Thyroid gland (tissue), 4 donors: ENCODE results near the gene FGGY.

Experiments
- POLR2A ChIP-seq, 2 donors: fragments of 450-650 bp; IDR thresholded peaks; one replicate each; pipeline ENCODE4 v1.6.1; 2017; ENCODE audit warnings: antibody characterized with exemption in 2 of 2, mild to moderate bottlenecking in 2 of 2, moderate library complexity in 1 of 2
- TF ChIP-seq, protein P1 (sequence below), 6 experiments: fragments of 200-600 bp in 3 of 6; fragments of 450-650 bp in 3 of 6; sonication (generic) in 3 of 6; IDR thresholded peaks; one replicate each; pipeline ENCODE4 v1.5.1; 2016 to 2019; ENCODE audit warnings: antibody characterized with exemption in 6 of 6, mild to moderate bottlenecking in 2 of 6, inconsistent platforms in 1 of 6, moderate library complexity in 1 of 6

DNA sequence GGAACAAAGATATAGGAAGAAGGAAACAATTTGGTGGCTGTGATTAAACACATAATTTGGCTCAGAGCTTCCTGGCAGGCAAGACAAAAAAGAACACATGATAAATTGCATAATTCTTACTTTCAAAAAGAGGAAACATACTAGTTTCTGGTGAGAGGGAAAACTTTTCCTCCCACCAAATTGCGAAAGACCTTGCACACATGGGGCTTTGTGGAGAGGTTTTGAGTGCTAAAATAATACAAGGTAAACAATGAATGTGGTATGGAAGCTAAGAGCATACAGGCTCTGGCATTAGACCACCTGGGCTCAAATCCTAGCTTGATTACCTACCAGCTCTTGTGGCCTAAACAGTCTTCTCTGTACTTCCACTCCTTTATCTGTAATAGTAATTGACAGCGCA lies 377.7 kb downstream of the FGGY start:
- TF ChIP-seq, protein P1, sequence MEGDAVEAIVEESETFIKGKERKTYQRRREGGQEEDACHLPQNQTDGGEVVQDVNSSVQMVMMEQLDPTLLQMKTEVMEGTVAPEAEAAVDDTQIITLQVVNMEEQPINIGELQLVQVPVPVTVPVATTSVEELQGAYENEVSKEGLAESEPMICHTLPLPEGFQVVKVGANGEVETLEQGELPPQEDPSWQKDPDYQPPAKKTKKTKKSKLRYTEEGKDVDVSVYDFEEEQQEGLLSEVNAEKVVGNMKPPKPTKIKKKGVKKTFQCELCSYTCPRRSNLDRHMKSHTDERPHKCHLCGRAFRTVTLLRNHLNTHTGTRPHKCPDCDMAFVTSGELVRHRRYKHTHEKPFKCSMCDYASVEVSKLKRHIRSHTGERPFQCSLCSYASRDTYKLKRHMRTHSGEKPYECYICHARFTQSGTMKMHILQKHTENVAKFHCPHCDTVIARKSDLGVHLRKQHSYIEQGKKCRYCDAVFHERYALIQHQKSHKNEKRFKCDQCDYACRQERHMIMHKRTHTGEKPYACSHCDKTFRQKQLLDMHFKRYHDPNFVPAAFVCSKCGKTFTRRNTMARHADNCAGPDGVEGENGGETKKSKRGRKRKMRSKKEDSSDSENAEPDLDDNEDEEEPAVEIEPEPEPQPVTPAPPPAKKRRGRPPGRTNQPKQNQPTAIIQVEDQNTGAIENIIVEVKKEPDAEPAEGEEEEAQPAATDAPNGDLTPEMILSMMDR (IDR thresholded peaks at IDR 0.05), result no peak
- no peak for TF ChIP-seq POLR2A (IDR thresholded peaks at IDR 0.05)
